ENCODE data around the gene CGRRF1. TPM values are rescaled to one million over a fixed set of nuclear protein-coding genes. Genes with fewer than 3 reads are reported as not detected.

The CGRRF1 gene
- polyA plus RNA-seq, 1 of the 3 experiments (the other 2 are of a cell fraction) = 6.4 TPM

DNA sequence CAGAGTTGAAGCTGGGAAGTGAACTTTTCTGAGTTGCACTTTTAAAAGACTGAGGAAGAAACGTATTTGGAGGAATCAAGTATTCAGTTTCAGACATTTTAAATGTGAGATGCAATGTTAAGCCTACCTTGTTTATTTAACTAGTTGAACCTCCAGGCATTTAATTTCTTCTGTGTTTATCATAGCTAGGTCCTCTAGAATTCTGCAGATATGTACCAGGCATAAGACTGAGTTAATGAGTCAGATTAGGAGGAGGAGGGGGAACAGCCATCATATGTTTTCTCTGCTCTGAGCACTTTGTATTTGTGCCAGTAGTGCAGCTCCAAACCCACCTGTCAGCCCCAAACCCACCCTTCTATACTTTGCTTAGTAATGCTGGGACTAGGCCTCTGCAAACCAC, 40.8 kb downstream of the CGRRF1 start (continued):
- TF ChIP-seq MXI1 (IDR thresholded peaks at IDR 0.05; ENCODE audit: low read depth, low read length) = no peak
- no peak for TF ChIP-seq EP300 (IDR thresholded peaks at IDR 0.05; ENCODE audit: borderline replicate concordance in 1 of 2, low read depth in 1 of 2, low read length in 1 of 2)
- no peak for TF ChIP-seq SMC3 (IDR thresholded peaks at IDR 0.05; ENCODE audit: low read depth, low read length)

DNA sequence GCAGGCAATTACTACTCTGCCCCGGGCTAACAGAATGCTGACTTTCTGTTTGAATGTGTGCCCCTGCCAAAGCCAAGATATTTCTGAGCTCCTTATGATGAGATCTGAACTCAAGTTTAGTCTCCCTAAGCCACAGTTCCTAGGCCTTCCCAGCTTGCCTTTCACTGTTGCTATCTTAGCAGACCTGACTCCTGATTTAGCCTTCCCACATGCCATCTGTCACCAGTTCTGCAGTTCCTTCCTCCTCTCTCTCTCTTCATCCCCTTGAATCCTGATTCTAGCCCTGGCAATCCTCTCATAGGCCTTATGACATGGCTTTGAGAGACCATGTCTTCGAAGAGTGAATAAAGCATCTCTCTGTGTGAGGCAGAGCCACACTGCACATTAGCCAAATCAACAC, 44.7 kb downstream of the CGRRF1 start:
- H3K9me2 ChIP-seq = no peaks in the 10 kb centered on the region
- H3K36me3 ChIP-seq (replicated peaks in 1 of 2; ENCODE audit: control insufficient read depth in 1 of 2, insufficient read depth in 2 of 2, low read length in 1 of 2) = no peaks in the 10 kb centered on the region
- ChIA-PET CTCF (interaction anchor here (0.6 to 4.5 kb wide), 4 partner anchors 10 to 219 kb away, joined by 3 to 17 read pairs (median 4); no protein-coding TSS in a partner anchor), POLR2A (no interaction called here)
- TF ChIP-seq RXRA (IDR thresholded peaks at IDR 0.05; ENCODE audit: borderline replicate concordance, low read depth) = no peak
- TF ChIP-seq, protein P1, sequence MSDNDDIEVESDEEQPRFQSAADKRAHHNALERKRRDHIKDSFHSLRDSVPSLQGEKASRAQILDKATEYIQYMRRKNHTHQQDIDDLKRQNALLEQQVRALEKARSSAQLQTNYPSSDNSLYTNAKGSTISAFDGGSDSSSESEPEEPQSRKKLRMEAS (IDR thresholded peaks at IDR 0.05; ENCODE audit: low read depth) = no peak
- TF ChIP-seq NFIC (IDR thresholded peaks at IDR 0.05; ENCODE audit: borderline replicate concordance) = no peak
- TF ChIP-seq, protein P2, sequence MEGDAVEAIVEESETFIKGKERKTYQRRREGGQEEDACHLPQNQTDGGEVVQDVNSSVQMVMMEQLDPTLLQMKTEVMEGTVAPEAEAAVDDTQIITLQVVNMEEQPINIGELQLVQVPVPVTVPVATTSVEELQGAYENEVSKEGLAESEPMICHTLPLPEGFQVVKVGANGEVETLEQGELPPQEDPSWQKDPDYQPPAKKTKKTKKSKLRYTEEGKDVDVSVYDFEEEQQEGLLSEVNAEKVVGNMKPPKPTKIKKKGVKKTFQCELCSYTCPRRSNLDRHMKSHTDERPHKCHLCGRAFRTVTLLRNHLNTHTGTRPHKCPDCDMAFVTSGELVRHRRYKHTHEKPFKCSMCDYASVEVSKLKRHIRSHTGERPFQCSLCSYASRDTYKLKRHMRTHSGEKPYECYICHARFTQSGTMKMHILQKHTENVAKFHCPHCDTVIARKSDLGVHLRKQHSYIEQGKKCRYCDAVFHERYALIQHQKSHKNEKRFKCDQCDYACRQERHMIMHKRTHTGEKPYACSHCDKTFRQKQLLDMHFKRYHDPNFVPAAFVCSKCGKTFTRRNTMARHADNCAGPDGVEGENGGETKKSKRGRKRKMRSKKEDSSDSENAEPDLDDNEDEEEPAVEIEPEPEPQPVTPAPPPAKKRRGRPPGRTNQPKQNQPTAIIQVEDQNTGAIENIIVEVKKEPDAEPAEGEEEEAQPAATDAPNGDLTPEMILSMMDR (IDR thresholded peaks at IDR 0.05) = no peak
- no peak for TF ChIP-seq SMC3 (IDR thresholded peaks at IDR 0.05; ENCODE audit: low read depth, low read length)
- TF ChIP-seq SIN3A (IDR thresholded peaks at IDR 0.05; ENCODE audit: borderline replicate concordance, low read depth, low read length) = no peak
- no peak for TF ChIP-seq FOXJ3 (CRISPR knock-in tag; IDR thresholded peaks at IDR 0.05)
- no peak for TF ChIP-seq JUND (IDR thresholded peaks at IDR 0.05)
- TF ChIP-seq POLR2AphosphoS5 (IDR thresholded peaks at IDR 0.05; ENCODE audit: low read depth, low read length) = no peak
- TF ChIP-seq GABPA (IDR thresholded peaks at IDR 0.05; ENCODE audit: low read depth) = no peak
- H3F3A ChIP-seq (replicated peaks; ENCODE audit: insufficient read depth) = no peaks in the 10 kb centered on the region
- no peak for DNase-seq
- peaks cover 0 to 6% of the 10 kb centered on the region in 2 experiments; a peak in 2 of 4 replicates for H3K4me1 ChIP-seq (ENCODE audit: control insufficient read depth in 1 of 2, insufficient read depth in 2 of 2, low read depth in 1 of 2, low read length in 1 of 2)
- WGBS (ENCODE audit: low lambda C conversion rate) = 80% methylated on average over 2 of the region's 2 CpGs
- H3K9me3 ChIP-seq = no peaks in the 10 kb centered on the region
- H3K4me3 ChIP-seq (ENCODE audit: low read depth in 2 of 2, low read length in 1 of 2) = no peak overlapping the region
- H3K79me2 ChIP-seq (ENCODE audit: insufficient read depth) = no peaks in the 10 kb centered on the region
- no peak overlapping the region for H2AFZ ChIP-seq (ENCODE audit: low read depth)
- H3K4me2 ChIP-seq = no peak overlapping the region
- H3K27ac ChIP-seq (ENCODE audit: low read depth in 2 of 2, low read length in 1 of 2) = no peak overlapping the region
- H4K20me1 ChIP-seq (ENCODE audit: insufficient read depth) = no peaks in the 10 kb centered on the region
- no peaks in the 10 kb centered on the region for H3K27me3 ChIP-seq (ENCODE audit: insufficient read depth)
- H3K9ac ChIP-seq = no peak overlapping the region

DNA sequence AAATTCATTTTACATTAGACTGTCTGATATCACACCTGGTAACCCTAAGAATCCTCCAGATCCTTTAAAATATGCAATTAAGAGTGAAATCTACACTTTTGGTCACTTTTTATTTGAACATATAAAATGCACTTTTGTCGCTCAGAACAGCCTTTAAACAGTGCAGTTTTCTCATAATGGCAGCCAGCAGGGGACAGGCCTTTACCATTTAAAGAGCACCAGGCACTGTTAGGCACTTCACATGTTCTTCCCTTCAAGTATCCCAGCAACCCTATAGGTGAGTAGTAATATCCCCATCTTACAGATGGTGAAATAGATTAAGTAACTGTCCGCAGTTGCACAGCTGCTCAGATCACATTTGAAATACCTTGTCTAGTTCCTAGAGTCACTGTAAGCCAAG, 45.9 kb downstream of the CGRRF1 start:
- WGBS (ENCODE audit: low lambda C conversion rate) = 92% methylated on average over 2 of the region's 2 CpGs
- DNase-seq = no peak
- no peaks in the 10 kb centered on the region for H3K9me2 ChIP-seq
- H3F3A ChIP-seq (replicated peaks; ENCODE audit: insufficient read depth) = no peaks in the 10 kb centered on the region
- no peaks in the 10 kb centered on the region for H4K20me1 ChIP-seq (ENCODE audit: insufficient read depth)
- H3K4me1 ChIP-seq (ENCODE audit: control insufficient read depth in 1 of 2, insufficient read depth in 2 of 2, low read depth in 1 of 2, low read length in 1 of 2) = peaks cover 0 to 5% of the 10 kb centered on the region in 2 experiments; a peak in 2 of 4 replicates
- POLR2A ChIA-PET = no interaction called here
- CTCF ChIA-PET = interaction anchor here (4.5 kb wide), 1 partner anchor 218 kb away, joined by 17 read pairs; no protein-coding TSS in a partner anchor
- H3K4me2 ChIP-seq = no peak overlapping the region
- H3K9ac ChIP-seq = no peak overlapping the region
- H3K9me3 ChIP-seq = no peaks in the 10 kb centered on the region
- no peaks in the 10 kb centered on the region for H3K36me3 ChIP-seq (replicated peaks in 1 of 2; ENCODE audit: control insufficient read depth in 1 of 2, insufficient read depth in 2 of 2, low read length in 1 of 2)
- no peaks in the 10 kb centered on the region for H3K27me3 ChIP-seq (ENCODE audit: insufficient read depth)
- H3K4me3 ChIP-seq (ENCODE audit: low read depth in 2 of 2, low read length in 1 of 2) = no peak overlapping the region
- no peaks in the 10 kb centered on the region for H3K79me2 ChIP-seq (ENCODE audit: insufficient read depth)
- H3K27ac ChIP-seq (ENCODE audit: low read depth in 2 of 2, low read length in 1 of 2) = no peak overlapping the region
- no peak overlapping the region for H2AFZ ChIP-seq (ENCODE audit: low read depth)
- TF ChIP-seq, protein P3, sequence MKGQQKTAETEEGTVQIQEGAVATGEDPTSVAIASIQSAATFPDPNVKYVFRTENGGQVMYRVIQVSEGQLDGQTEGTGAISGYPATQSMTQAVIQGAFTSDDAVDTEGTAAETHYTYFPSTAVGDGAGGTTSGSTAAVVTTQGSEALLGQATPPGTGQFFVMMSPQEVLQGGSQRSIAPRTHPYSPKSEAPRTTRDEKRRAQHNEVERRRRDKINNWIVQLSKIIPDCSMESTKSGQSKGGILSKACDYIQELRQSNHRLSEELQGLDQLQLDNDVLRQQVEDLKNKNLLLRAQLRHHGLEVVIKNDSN (IDR thresholded peaks at IDR 0.05; ENCODE audit: borderline replicate concordance, low read depth) = no peak
- TF ChIP-seq MXI1 (IDR thresholded peaks at IDR 0.05; ENCODE audit: low read depth, low read length) (no peak), SMC3 (IDR thresholded peaks at IDR 0.05; ENCODE audit: low read depth, low read length) (no peak), POLR2AphosphoS5 (IDR thresholded peaks at IDR 0.05; ENCODE audit: low read depth, low read length) (no peak), SIN3A (IDR thresholded peaks at IDR 0.05; ENCODE audit: borderline replicate concordance, low read depth, low read length) (no peak), TCF12 (IDR thresholded peaks at IDR 0.05) (no peak), FOSL2 (IDR thresholded peaks at IDR 0.05; ENCODE audit: borderline replicate concordance, low read depth) (no peak), FOXJ3 (CRISPR knock-in tag; IDR thresholded peaks at IDR 0.05) (no peak), MEF2A (IDR thresholded peaks at IDR 0.05; ENCODE audit: borderline replicate concordance, low read depth) (no peak)
- TF ChIP-seq, protein P4, sequence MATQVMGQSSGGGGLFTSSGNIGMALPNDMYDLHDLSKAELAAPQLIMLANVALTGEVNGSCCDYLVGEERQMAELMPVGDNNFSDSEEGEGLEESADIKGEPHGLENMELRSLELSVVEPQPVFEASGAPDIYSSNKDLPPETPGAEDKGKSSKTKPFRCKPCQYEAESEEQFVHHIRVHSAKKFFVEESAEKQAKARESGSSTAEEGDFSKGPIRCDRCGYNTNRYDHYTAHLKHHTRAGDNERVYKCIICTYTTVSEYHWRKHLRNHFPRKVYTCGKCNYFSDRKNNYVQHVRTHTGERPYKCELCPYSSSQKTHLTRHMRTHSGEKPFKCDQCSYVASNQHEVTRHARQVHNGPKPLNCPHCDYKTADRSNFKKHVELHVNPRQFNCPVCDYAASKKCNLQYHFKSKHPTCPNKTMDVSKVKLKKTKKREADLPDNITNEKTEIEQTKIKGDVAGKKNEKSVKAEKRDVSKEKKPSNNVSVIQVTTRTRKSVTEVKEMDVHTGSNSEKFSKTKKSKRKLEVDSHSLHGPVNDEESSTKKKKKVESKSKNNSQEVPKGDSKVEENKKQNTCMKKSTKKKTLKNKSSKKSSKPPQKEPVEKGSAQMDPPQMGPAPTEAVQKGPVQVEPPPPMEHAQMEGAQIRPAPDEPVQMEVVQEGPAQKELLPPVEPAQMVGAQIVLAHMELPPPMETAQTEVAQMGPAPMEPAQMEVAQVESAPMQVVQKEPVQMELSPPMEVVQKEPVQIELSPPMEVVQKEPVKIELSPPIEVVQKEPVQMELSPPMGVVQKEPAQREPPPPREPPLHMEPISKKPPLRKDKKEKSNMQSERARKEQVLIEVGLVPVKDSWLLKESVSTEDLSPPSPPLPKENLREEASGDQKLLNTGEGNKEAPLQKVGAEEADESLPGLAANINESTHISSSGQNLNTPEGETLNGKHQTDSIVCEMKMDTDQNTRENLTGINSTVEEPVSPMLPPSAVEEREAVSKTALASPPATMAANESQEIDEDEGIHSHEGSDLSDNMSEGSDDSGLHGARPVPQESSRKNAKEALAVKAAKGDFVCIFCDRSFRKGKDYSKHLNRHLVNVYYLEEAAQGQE (IDR thresholded peaks at IDR 0.05; ENCODE audit: low read depth, low read length) = no peak
